ENCODE results near the gene ACVR2A.

ACVR2A gene

GRCh38 chr2:147882631-147883030 lies 37.8 kb downstream of the ACVR2A start:
- TF ChIP-seq CTCF (IDR thresholded peaks at IDR 0.05; ENCODE audit: low read depth, low read length, missing control alignments): no peak
- H3K4me3 ChIP-seq (ENCODE audit: low read depth, low read length): no peak overlapping the region
- no peak for DNase-seq (ENCODE audit: low read depth)
- in situ Hi-C loops (cut with HindIII; ENCODE audit: low sequenced_read_pairs): no loop called here

- in situ Hi-C loops (cut with HindIII; ENCODE audit: low sequenced_read_pairs): no loop called here
- no peak for TF ChIP-seq CTCF (IDR thresholded peaks at IDR 0.05; ENCODE audit: low read depth, low read length, missing control alignments)
Measured at GRCh38 chr2:147884830-147885229, 40.0 kb downstream of the ACVR2A start.

GRCh38 chr2:147886136-147886535 lies 41.3 kb downstream of the ACVR2A start:
- no peak for DNase-seq (ENCODE audit: low read depth)
- H3K4me3 ChIP-seq (ENCODE audit: low read depth, low read length): no peak overlapping the region
- in situ Hi-C loops (cut with HindIII; ENCODE audit: low sequenced_read_pairs): no loop called here
- no peak for TF ChIP-seq CTCF (IDR thresholded peaks at IDR 0.05; ENCODE audit: low read depth, low read length, missing control alignments)

More at GRCh38 chr2:147884830-147885229, 40.0 kb downstream of the ACVR2A start:
- H3K4me3 ChIP-seq (ENCODE audit: low read depth, low read length): no peak overlapping the region
- DNase-seq (ENCODE audit: low read depth): no peak

DNA sequence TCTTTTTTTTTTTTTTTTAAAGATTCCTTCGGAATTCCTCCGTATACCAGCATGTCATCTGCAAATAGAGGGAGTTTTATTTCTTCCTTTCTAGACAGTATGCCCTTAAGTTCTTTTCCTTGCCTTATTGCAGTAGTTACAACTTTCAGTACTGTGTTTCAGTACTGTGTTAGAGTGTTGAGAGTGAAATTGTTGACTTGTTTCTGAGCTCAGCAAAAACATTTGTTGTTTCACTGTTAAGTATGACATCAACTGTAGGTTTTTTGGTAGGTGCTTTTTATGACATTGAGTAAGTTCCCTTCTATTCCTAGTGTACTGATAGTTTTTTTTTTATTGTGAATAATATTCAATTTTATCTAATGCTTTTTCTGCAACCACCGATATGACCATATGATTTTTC lies 43.9 kb downstream of the ACVR2A start:
- no peak overlapping the region for H3K4me3 ChIP-seq (ENCODE audit: low read depth, low read length)
- in situ Hi-C loops (cut with HindIII; ENCODE audit: low sequenced_read_pairs): no loop called here
- no peak for DNase-seq (ENCODE audit: low read depth)
- TF ChIP-seq CTCF (IDR thresholded peaks at IDR 0.05; ENCODE audit: low read depth, low read length, missing control alignments): no peak

- TF ChIP-seq CTCF (IDR thresholded peaks at IDR 0.05; ENCODE audit: low read depth, low read length, missing control alignments): no peak
- in situ Hi-C loops (cut with HindIII; ENCODE audit: low sequenced_read_pairs): no loop called here
- no peak for DNase-seq (ENCODE audit: low read depth)
Measured at GRCh38 chr2:147904051-147904450, 59.2 kb downstream of the ACVR2A start.

GRCh38 chr2:147909178-147909577 lies 64.3 kb downstream of the ACVR2A start:
- no peak for DNase-seq (ENCODE audit: low read depth)
- in situ Hi-C loops (cut with HindIII; ENCODE audit: low sequenced_read_pairs): no loop called here
- H3K4me3 ChIP-seq (ENCODE audit: low read depth, low read length): no peak overlapping the region
- TF ChIP-seq CTCF (IDR thresholded peaks at IDR 0.05; ENCODE audit: low read depth, low read length, missing control alignments): no peak

More at GRCh38 chr2:147904051-147904450, 59.2 kb downstream of the ACVR2A start:
- H3K4me3 ChIP-seq (ENCODE audit: low read depth, low read length): no peak overlapping the region

DNA sequence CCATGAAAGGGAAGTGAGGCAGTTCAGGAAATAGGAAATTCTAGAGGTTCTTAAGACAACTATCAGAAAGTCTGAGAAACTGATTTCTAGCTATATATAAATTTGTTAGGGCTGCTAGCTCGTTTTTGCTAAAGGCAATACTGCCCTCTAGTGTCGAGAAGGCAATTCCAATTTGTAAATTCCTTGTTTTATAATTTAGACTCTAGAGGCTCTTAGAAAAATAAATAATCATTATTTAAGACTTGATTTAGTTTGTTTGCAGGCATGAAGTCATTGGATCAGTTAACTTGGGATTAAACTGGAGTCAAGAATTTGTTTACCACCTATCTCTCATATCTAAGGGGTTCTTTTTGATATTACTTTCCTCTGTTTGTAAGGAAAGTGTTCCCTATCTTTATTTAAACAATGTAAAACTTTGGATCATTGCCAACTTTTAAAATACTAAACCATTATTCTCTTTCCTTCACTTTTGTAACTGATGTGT lies 66.2 kb downstream of the ACVR2A start:
- DNase-seq (ENCODE audit: low read depth): peak; percentile 77

More for the DNA sequence above, 66.2 kb downstream of the ACVR2A start:
- H3K4me3 ChIP-seq (ENCODE audit: low read depth, low read length): no peak overlapping the region
- in situ Hi-C loops (cut with HindIII; ENCODE audit: low sequenced_read_pairs): no loop called here
- peak; percentile 58 for TF ChIP-seq CTCF (IDR thresholded peaks at IDR 0.05; ENCODE audit: low read depth, low read length, missing control alignments)

Data from astrocyte of the cerebellum (primary cell).